Upper lobe of right lung (tissue), 1 donor: ENCODE measurements around the gene RPP40. TPM values are rescaled to one million over a fixed set of nuclear protein-coding genes. Genes with fewer than 3 reads are reported as not detected.
"Not testable (repeated sequence)": the region's sequence is repeated elsewhere in the genome, so short reads cannot be mapped to it uniquely, and the experiment has no call there.

Experiments used
- ATAC-seq: fragments of 200-7000 bp; cut with Tn5 transposase; one replicate; pipeline ENCODE4 v1.9.1; 2020; ENCODE audit warnings: mild to moderate bottlenecking, moderate library complexity
- DNase-seq: peaks from one replicate; pipeline ENCODE4 v3.0.0-alpha.2; 2020
- H3K27ac ChIP-seq: fragments of 200-600 bp; one replicate; pipeline ENCODE4 v1.8.0; 2022
- H3K27me3 ChIP-seq: fragments of 200-600 bp; one replicate; pipeline ENCODE4 v1.8.0; 2022; ENCODE audit warnings: mild to moderate bottlenecking
- H3K36me3 ChIP-seq: fragments of 200-600 bp; one replicate; pipeline ENCODE4 v1.8.0; 2022
- H3K4me1 ChIP-seq: fragments of 200-600 bp; one replicate; pipeline ENCODE4 v1.8.0; 2022
- H3K4me3 ChIP-seq: fragments of 200-600 bp; one replicate; pipeline ENCODE4 v1.8.0; 2022; ENCODE audit warnings: mild to moderate bottlenecking
- H3K9me3 ChIP-seq: fragments of 200-600 bp; one replicate; pipeline ENCODE4 v1.8.0; 2022
- CTCF ChIP-seq: fragments of 200-600 bp; IDR thresholded peaks from one replicate; pipeline ENCODE4 v1.8.0; 2022; ENCODE audit warnings: antibody characterized with exemption
- intact Hi-C: fragments of 100-400 bp; cut with DNase I; formaldehyde crosslinking; loops from one replicate; pipeline ENCODE4 v1.11.0; 2022
- total RNA-seq: library from RNA; stranded (reverse); fragmentation: NEBNext Ultra II Directional; extraction: Animal tissue kit (Norgen Biotek cat#: 25700); gene quantifications from one replicate; pipeline ENCODE4 v1.2.1, GENCODE V29; 2021
- donor health status: DM: no; HTN: yes; CAD: no; lungs with severe emphysema.

RPP40 gene
- total RNA-seq, 1 donor from 2014 or later, result 5.2 TPM

DNA sequence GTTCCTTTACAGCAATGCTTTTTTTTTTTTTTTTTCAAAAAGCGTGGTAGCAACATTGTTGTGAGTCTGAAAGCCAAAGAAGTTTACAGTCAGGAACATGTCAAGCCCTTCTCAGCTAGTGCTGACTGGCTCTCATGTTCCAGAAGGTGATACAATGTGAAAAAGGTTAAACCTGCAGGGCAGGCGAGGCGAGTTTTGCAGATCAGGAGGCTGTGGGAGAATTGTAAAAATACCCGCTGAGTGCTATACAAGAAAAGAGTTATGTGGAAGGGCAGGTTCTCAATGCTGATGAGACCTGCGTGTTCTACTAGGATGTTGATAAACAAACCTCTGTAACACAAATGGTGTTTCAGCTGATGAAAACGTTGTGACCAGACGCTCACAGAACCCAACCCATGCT is 30.9 kb upstream of the RPP40 start:
- DNase-seq (no peak), ATAC-seq (no peak)
- Histone ChIP-seq H3K27me3 (no peaks in the 10 kb centered on the region), H3K36me3 (no peaks in the 10 kb centered on the region), H3K27ac (no peak overlapping the region), H3K9me3 (no peaks in the 10 kb centered on the region), H3K4me3 (no peak overlapping the region), H3K4me1 (no peaks in the 10 kb centered on the region)
- no peak for TF ChIP-seq CTCF
- intact Hi-C loops, result no loop called here

GRCh38 chr6:5034328-5034727 is 30.5 kb upstream of the RPP40 start:
- H3K4me1 ChIP-seq, result no peaks in the 10 kb centered on the region
- ATAC-seq (no peak), DNase-seq (no peak)
- H3K27me3 ChIP-seq, result no peaks in the 10 kb centered on the region
- no peaks in the 10 kb centered on the region for H3K36me3 ChIP-seq
- TF ChIP-seq CTCF, result no peak
- intact Hi-C loops, result no loop called here
- no peaks in the 10 kb centered on the region for H3K9me3 ChIP-seq
- no peak overlapping the region for H3K27ac ChIP-seq
- no peak overlapping the region for H3K4me3 ChIP-seq

DNA sequence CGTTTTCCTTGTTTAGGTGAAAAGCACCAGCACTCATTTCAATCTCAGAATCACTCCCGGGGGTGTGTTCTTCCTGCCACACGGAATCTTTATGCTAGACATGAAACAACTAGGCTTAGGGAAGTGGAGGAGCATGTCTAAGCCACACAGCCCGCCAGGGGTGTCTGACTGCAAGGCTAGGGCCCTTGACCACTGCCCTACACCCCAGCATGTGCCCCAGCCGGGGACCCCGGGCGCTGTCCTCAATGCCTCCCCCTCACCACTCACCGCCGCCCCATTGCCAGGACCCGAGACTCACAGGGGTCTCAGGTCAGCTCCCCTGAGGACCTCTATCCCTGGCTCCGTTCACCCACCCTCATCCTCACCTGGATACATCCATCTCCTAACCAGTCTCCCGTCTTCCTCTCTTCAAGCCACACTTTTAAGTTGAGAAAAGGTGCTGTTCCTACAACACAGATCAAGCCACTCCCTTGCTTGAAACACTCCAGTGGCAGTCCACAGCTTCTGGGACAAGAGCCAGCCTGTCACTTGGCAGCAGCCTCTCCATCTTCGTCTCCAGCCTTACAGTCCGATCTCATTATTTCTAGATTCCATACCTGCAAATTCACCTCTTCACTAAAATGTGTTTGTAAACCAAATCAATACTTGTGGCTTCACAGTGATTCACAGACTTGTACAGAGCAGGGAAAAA is 29.5 kb upstream of the RPP40 start:
- ATAC-seq, result peak; percentile 19
- DNase-seq, H3K27me3 ChIP-seq, H3K9me3 ChIP-seq, H3K4me1 ChIP-seq, intact Hi-C loops, H3K27ac ChIP-seq, H3K36me3 ChIP-seq, H3K4me3 ChIP-seq: not testable (repeated sequence)

GRCh38 chr6:5032706-5033105 is 28.9 kb upstream of the RPP40 start:
- H3K4me3 ChIP-seq, H3K27me3 ChIP-seq, DNase-seq, H3K36me3 ChIP-seq, H3K4me1 ChIP-seq, intact Hi-C loops, H3K27ac ChIP-seq, H3K9me3 ChIP-seq: not testable (repeated sequence)
- ATAC-seq, result peak; percentile 19

DNA sequence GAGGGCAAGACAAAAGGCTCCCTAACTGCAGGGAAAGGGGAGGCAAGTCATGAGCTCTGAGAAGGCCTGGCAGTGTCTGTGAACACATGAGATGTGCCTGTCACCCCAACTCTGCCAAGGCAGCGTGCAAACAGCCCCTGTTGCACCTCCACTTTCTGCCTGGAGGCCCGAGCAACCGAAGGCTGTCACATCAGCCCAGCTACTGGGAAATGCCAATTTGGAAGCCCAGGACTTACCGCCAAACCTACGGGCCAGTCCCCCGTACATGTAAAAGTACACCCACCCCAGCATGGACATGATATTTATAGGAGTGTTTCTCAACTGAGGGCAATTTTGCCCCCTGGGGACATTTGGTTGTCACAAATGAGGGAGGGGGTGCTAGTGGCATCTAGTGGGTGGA is 27.3 kb upstream of the RPP40 start:
- Histone ChIP-seq H3K4me3 (no peak overlapping the region), H3K36me3 (no peaks in the 10 kb centered on the region), H3K4me1 (peaks cover 3% of the 10 kb centered on the region), H3K27me3 (no peaks in the 10 kb centered on the region), H3K9me3 (no peaks in the 10 kb centered on the region), H3K27ac (no peak overlapping the region)
- intact Hi-C loops, result no loop called here
- TF ChIP-seq CTCF, result no peak
- DNase-seq (no peak), ATAC-seq (no peak)

DNA sequence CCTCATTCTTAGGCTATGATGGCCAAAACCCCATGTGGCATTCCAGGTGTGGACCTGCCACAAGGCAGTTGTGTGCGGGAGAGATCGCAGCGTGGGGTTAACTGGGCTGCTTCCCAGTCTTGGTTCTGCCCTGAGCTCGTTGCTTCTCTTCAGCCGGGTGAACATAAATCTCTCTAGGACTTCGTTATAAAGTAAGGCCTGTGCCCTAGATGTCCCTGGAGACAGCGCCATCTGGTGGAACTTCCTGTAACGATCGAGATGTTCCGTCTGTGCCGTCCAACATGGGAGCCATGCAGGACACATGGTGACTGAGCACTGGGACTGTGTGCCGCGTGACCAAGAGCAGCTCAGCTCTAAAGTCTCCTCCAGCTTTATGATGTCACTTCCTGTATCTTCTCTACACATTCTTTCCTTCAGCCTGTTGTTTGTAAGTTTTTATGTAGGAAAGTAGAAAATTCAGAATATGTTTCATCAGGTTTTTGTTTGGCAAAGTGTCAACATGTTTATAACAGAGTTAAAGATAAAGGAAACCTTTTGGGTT is 26.8 kb upstream of the RPP40 start:
- Histone ChIP-seq H3K4me3 (no peak overlapping the region), H3K9me3 (no peaks in the 10 kb centered on the region), H3K27me3 (no peaks in the 10 kb centered on the region), H3K36me3 (no peaks in the 10 kb centered on the region), H3K4me1 (peaks cover 5% of the 10 kb centered on the region), H3K27ac (no peak overlapping the region)
- intact Hi-C loops, result no loop called here
- DNase-seq (peak; percentile 81), ATAC-seq (peak; percentile 93)
- peak; percentile 67 for TF ChIP-seq CTCF

DNA sequence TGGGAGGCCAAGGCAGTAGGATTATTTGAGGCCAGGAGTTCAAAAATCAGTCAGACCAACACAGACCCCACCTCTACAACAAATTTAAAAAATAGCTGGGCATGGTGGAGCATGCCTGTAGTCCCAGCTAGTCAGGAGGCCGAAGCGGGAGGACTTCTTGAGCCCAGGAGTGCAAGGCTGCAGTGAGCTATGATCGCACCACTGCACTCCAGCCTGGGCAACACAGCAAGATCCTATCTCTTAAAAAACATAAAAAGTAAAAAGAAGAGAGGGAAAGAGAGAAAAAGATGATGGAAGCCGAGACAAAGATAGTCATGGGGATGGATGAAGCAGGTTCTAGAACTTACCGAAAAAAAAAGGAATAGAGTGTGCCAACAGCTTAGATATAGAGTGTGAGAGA is 25.8 kb upstream of the RPP40 start:
- no peaks in the 10 kb centered on the region for H3K27me3 ChIP-seq
- ATAC-seq (no peak), DNase-seq (no peak)
- intact Hi-C loops, result no loop called here
- TF ChIP-seq CTCF, result no peak
- H3K4me1 ChIP-seq, result peaks cover 9% of the 10 kb centered on the region
- H3K36me3 ChIP-seq, result no peaks in the 10 kb centered on the region
- H3K27ac ChIP-seq, result no peak overlapping the region
- H3K9me3 ChIP-seq, result no peaks in the 10 kb centered on the region
- H3K4me3 ChIP-seq, result no peak overlapping the region
